ENCODE data around the gene DHX34.
"Not testable (repeated sequence)": the region's sequence is repeated elsewhere in the genome, so short reads cannot be mapped to it uniquely, and the experiment has no call there.

DNA sequence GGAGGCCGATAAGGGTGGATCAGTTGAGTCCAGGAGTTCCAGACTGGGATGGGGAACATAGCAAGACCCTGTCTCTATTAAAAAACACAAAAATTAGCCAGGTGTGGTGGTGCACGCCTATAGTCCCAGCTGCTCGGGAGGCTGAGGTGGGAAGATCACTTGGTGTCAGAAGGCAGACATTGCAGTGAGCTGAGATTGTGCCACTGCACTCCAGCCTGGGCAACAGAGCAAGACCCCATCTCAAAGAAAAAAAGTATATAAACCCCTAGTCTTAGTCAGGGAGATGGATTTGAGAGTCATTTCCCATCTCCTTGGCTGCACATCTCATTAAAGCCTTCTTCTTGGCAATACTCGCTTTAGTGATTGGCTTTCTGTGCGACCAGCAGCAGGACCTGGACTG lies 34.8 kb downstream of the DHX34 start:
- TF ChIP-seq, protein P1, sequence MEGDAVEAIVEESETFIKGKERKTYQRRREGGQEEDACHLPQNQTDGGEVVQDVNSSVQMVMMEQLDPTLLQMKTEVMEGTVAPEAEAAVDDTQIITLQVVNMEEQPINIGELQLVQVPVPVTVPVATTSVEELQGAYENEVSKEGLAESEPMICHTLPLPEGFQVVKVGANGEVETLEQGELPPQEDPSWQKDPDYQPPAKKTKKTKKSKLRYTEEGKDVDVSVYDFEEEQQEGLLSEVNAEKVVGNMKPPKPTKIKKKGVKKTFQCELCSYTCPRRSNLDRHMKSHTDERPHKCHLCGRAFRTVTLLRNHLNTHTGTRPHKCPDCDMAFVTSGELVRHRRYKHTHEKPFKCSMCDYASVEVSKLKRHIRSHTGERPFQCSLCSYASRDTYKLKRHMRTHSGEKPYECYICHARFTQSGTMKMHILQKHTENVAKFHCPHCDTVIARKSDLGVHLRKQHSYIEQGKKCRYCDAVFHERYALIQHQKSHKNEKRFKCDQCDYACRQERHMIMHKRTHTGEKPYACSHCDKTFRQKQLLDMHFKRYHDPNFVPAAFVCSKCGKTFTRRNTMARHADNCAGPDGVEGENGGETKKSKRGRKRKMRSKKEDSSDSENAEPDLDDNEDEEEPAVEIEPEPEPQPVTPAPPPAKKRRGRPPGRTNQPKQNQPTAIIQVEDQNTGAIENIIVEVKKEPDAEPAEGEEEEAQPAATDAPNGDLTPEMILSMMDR (IDR thresholded peaks at IDR 0.05; ENCODE audit: low read length) = not testable (repeated sequence)
- TF ChIP-seq EZH2 (IDR thresholded peaks at IDR 0.05; ENCODE audit: borderline replicate concordance, low read length) = not testable (repeated sequence)

All from OCI-LY1 (cell line).